Adipocyte (in vitro differentiated cells): ENCODE measurements around the gene TBC1D26.
"Not testable (repeated sequence)": the region's sequence is repeated elsewhere in the genome, so short reads cannot be mapped to it uniquely, and the experiment has no call there.

Source experiments
- DNase-seq: peaks from one replicate; pipeline ENCODE4 v3.0.0-alpha.2; 2015; ENCODE audit warnings: low read depth
- H3K27me3 ChIP-seq: replicated peaks from 2 replicates; pipeline ENCODE4 v1.7.0; 2013; ENCODE audit warnings: mild to moderate bottlenecking, low read length, moderate library complexity; ENCODE audit not compliant: control insufficient read depth, insufficient read depth
- H3K36me3 ChIP-seq: 2 replicates; pipeline ENCODE4 v1.7.0; 2013; ENCODE audit warnings: low read length, mild to moderate bottlenecking, moderate library complexity; ENCODE audit not compliant: control insufficient read depth, insufficient read depth, severe bottlenecking
- H3K4me1 ChIP-seq: 2 replicates; pipeline ENCODE4 v1.7.0; 2013; ENCODE audit warnings: mild to moderate bottlenecking, low read length, moderate library complexity; ENCODE audit not compliant: control insufficient read depth, insufficient read depth
- H3K4me3 ChIP-seq: 2 replicates; pipeline ENCODE4 v1.7.0; 2013; ENCODE audit warnings: mild to moderate bottlenecking, low read length, moderate library complexity
- H3K9ac ChIP-seq: 2 replicates; pipeline ENCODE4 v1.7.0; 2013; ENCODE audit warnings: mild to moderate bottlenecking, low read length, moderate library complexity
- H3K9me3 ChIP-seq: 2 replicates; pipeline ENCODE4 v1.7.0; 2013; ENCODE audit warnings: mild to moderate bottlenecking, low read length, moderate library complexity; ENCODE audit not compliant: control insufficient read depth

Gene TBC1D26

DNA sequence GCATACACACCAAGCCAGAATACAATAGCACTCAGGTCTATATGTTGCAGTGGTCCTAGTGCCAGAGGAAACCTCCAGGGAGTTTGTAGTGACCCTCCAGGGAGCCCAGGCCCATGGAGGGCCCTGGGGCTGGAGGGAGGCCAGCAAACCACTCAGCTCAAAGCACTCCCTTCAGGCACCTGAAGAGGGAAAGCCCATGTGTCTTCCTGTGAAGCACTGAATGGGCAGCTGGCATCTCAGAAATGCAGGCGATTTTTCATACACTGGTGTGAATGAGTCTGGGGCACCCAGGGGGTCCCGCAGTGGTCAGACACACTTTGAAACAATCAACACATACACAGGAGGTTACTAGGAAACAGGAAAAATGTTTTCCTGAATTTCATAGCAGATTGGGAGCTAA, 12.8 kb downstream of the TBC1D26 start:
- DNase-seq: no peak
- H3K27me3 ChIP-seq: peaks cover 18% of the 10 kb centered on the region
- no peaks in the 10 kb centered on the region for H3K4me1 ChIP-seq
- no peak overlapping the region for H3K9ac ChIP-seq
- no peaks in the 10 kb centered on the region for H3K36me3 ChIP-seq
- peaks cover 12% of the 10 kb centered on the region for H3K9me3 ChIP-seq
- H3K4me3 ChIP-seq: no peak overlapping the region

DNA sequence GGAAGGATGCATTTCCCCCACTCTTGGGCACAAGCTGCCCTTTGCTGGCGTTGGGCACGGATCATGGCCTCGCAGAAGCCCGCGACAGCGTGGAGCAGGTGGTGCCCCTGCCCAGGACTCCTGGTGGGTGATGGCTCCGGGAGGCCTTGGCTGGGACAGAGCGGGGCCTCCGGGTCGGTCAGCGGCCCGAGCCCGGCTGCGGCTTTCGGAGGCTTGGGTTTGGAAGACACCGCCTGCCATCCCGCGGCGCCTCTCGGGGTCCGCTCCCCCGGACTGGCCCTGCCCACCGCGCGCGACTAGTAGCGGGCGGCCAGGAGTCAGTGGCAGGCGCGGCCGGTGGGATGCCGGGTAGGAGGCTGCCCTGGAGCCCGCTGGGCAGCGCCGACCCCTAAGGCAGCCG, 17.3 kb downstream of the TBC1D26 start:
- H3K4me3 ChIP-seq, H3K27me3 ChIP-seq, DNase-seq, H3K4me1 ChIP-seq, H3K9ac ChIP-seq, H3K36me3 ChIP-seq: not testable (repeated sequence)
- H3K9me3 ChIP-seq: peaks cover 12% of the 10 kb centered on the region

DNA sequence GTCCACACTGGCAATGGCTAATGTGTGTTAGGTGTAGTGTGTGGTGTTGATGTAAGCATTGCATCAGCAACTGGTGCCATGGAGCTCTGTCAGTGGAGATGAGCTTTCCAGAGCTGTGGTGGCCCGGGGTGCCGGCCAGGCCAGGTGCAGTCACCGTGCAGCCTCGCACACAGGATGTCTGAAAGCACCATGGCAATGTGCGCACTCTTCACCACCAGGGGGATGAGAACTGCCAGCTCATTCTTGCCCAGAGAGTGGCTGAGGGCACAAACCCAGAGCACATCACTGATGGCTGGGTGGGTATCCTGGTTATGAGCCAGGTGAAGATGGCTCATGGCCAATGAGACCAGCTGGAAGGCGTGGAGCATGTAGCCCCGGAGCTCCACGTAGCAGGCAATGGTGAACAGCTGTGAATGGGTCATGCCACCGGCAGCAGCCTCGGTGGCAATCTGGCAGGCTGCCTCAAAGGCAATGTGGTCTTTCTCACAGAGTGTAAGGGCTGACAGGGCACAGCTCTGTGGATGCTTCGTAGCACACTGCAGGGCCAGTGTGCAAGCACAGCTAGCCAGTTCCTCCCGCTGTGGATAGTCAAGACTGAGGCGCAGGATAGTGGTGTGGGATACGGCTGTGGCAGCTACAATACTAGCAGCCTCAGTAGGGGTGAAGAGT, 36.9 kb downstream of the TBC1D26 start:
- not testable (repeated sequence) for DNase-seq, H3K4me3 ChIP-seq

DNA sequence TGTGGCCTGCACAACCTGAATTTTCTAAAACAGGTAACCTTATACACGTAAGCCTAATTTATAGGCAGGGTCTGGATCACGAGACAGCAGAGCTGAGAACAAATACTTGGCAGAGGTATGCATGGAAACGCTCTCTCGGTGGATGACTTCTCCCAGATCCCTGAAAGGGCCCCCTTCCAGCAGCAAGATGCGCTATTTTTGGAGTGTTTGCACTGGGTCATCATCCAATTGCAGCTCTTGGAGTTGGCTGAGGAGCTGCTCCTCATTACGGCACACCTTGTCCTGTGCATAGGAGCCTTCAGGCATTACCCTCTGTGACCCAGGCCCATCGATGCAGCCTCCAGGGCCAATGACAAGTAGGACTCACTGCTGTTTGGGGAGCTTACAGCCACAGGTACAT, 38.6 kb downstream of the TBC1D26 start:
- H3K9me3 ChIP-seq: peaks cover 11% of the 10 kb centered on the region
- DNase-seq, H3K4me3 ChIP-seq, H3K9ac ChIP-seq, H3K36me3 ChIP-seq, H3K27me3 ChIP-seq, H3K4me1 ChIP-seq: not testable (repeated sequence)

More for the DNA sequence above, 36.9 kb downstream of the TBC1D26 start:
- H3K9me3 ChIP-seq, H3K27me3 ChIP-seq, H3K4me1 ChIP-seq, H3K36me3 ChIP-seq, H3K9ac ChIP-seq: not testable (repeated sequence)

DNA sequence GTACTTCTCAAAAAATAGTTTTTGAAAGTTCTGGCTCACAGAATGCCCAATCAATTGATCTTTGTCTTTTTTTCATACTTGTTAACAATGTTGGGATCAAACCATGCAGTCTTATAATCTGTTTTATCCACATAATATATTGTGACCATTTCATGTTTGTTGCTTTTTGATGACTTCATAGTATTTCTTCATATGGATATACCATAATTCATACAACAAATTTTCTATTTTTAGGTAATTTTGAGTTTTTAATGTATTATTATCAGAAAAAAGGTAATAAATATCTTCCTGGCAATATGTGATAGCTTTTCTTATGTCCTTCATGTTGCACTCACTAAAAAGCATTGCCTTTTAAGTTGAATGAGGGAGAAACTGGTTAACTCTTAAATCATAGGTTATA, 44.8 kb downstream of the TBC1D26 start:
- Histone ChIP-seq H3K4me3 (no peak overlapping the region), H3K4me1 (no peaks in the 10 kb centered on the region), H3K9ac (no peak overlapping the region), H3K27me3 (peaks cover 3% of the 10 kb centered on the region), H3K36me3 (no peaks in the 10 kb centered on the region), H3K9me3 (peaks cover 13% of the 10 kb centered on the region)
- no peak for DNase-seq

DNA sequence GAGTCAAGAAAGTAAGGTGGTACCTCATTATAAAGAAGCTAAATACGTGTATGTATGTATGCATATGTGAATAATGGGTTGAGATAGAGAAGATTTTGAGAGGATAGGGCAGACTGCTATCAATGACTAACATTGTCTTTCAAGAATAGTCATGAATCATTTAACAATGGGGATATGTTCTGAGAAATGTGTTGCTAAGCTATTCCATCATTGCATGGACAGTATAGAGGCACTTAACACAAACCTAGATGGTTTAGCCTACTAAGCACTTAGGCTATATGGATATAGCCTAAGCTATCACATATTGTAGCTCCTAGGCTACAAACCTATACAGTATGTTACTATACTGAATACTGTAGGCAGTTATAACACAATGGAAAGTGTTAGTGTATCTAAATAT, 45.2 kb downstream of the TBC1D26 start:
- Histone ChIP-seq H3K4me3 (no peak overlapping the region), H3K36me3 (no peaks in the 10 kb centered on the region), H3K9ac (no peak overlapping the region), H3K4me1 (no peaks in the 10 kb centered on the region), H3K9me3 (peaks cover 13% of the 10 kb centered on the region), H3K27me3 (peaks cover 3% of the 10 kb centered on the region)
- DNase-seq: no peak

DNA sequence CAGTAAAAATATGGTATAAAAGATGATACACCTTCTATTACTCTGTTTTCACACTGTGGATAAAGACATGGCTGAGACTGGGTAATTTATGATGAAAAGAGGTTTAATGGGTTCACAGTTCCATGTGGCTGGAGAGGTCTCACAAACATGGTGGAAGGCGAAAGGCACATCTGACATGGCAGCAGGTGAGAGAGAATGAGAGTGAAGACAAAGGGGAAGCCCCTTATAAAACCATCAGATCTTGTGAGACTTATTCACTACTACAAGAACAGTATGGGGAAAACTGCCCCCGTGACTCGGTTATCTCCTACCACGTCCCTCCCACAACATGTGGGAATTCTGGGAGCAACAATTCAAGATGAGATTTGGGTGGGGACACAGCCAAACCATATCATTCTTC, 45.6 kb downstream of the TBC1D26 start:
- Histone ChIP-seq H3K9ac (no peak overlapping the region), H3K4me3 (no peak overlapping the region), H3K9me3 (peaks cover 13% of the 10 kb centered on the region), H3K36me3 (no peaks in the 10 kb centered on the region), H3K27me3 (peaks cover 3% of the 10 kb centered on the region), H3K4me1 (no peaks in the 10 kb centered on the region)
- no peak for DNase-seq

DNA sequence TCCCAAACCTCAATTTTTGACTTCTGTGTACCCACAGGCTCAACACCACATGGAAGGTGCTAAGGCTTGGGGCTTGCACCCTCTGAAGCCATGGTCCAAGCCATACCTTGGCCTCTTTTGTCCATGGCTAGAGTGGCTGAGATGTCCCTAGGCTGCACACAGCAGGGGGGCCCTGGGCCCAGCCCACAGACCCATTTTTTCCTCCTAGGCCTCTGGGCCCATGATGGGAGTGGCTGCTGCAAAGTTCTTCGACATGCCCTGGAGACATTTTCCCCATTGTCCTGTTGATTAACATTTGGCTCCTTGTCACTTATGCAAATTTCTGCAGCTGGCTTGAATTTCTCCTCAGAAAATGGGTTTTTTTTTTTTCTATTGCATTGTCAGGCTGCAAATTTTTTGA, 47.0 kb downstream of the TBC1D26 start:
- H3K36me3 ChIP-seq: no peaks in the 10 kb centered on the region
- H3K4me1 ChIP-seq: peaks cover 5% of the 10 kb centered on the region
- peaks cover 13% of the 10 kb centered on the region for H3K9me3 ChIP-seq
- DNase-seq: no peak
- H3K9ac ChIP-seq: no peak overlapping the region
- H3K27me3 ChIP-seq: peaks cover 3% of the 10 kb centered on the region
- no peak overlapping the region for H3K4me3 ChIP-seq

DNA sequence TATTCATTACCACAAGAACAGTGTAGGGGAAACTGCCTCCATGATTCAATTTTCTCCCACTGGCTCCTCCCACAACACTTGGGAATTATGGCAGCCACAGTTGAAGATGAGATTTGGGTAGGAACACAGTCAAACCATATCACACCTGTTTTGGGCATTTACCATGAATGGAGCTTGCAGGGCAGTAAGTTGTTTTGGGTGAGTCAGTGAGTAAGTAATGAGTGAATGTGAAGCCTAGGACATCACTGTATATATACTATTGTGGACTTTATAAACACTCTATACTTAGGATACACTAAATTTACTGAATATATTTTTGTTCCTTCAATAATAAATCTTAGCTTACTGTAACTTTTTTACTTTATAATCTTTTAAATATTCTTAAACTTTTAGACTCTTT, 48.1 kb downstream of the TBC1D26 start:
- H3K27me3 ChIP-seq: peaks cover 3% of the 10 kb centered on the region
- no peak overlapping the region for H3K4me3 ChIP-seq
- H3K4me1 ChIP-seq: peaks cover 12% of the 10 kb centered on the region
- no peak for DNase-seq
- H3K9ac ChIP-seq: no peak overlapping the region
- H3K9me3 ChIP-seq: peaks cover 8% of the 10 kb centered on the region
- H3K36me3 ChIP-seq: no peaks in the 10 kb centered on the region

DNA sequence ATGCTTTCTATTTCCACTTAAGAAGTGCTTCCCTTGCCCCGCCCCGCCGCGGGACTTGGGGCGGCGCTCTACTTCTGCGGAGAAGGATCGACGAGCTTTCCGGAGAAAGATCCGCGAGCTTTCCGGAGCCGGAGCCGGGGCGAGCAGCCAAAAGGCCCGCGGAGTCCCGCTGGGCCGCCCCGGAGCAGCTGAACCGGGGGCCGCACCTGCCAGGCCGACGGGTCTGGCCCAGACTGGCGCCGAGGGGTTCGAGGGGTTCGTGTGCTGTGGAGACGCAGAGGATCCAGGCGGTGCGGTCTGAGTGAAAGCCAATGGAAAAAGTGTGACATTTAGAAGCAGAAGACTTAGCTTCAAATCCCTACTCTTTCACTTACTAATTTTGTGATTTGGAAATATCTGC, 50.8 kb downstream of the TBC1D26 start:
- DNase-seq: no peak
- H3K9me3 ChIP-seq: no peaks in the 10 kb centered on the region
- H3K4me3 ChIP-seq: peak overlapping the region; percentile 72
- H3K36me3 ChIP-seq: no peaks in the 10 kb centered on the region
- peaks cover 3% of the 10 kb centered on the region for H3K27me3 ChIP-seq
- peaks cover 12% of the 10 kb centered on the region for H3K4me1 ChIP-seq
- H3K9ac ChIP-seq: peak overlapping the region; percentile 79

DNA sequence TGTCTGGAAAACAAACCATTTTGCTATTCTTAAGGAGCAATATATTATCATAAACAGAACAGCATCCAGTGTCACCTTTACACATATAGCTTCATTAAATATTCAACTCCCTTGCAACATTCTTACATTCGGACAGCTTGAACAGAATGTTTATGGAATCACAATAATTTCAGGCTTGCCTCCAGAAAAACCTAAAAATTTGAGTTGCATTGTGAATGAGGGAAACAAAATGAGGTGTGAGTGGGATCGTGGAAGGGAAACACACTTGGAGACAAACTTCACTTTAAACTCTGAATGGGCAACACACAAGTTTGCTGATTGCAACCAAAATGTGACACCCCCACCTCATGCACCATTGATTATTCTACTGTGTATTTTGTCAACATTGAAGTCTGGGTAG, 51.4 kb downstream of the TBC1D26 start:
- H3K9me3 ChIP-seq: no peaks in the 10 kb centered on the region
- no peak for DNase-seq
- peaks cover 3% of the 10 kb centered on the region for H3K27me3 ChIP-seq
- peak overlapping the region; percentile 79 for H3K9ac ChIP-seq
- peak overlapping the region; percentile 72 for H3K4me3 ChIP-seq
- H3K4me1 ChIP-seq: peaks cover 12% of the 10 kb centered on the region
- H3K36me3 ChIP-seq: no peaks in the 10 kb centered on the region

DNA sequence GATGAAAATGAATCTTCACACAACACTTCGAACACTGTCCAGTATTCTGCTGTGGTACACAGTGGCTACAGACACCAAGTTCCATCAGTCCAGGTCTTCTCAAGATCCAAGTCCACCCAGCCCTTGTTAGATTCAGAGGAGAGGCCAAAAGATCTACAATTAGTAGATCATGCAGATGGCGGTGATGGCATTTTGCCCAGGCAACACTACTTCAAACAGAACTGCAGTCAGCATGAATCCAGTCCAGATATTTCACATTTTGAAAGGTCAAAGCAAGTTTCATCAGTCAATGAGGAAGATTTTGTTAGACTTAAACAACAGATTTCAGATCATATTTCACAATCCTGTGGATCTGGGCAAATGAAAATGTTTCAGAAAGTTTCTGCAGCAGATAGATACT, 52.3 kb downstream of the TBC1D26 start:
- not testable (repeated sequence) for H3K9me3 ChIP-seq, H3K27me3 ChIP-seq, H3K9ac ChIP-seq, H3K4me3 ChIP-seq, H3K36me3 ChIP-seq
- peak; percentile 22 for DNase-seq
- peaks cover 12% of the 10 kb centered on the region for H3K4me1 ChIP-seq
